Bone marrow (tissue), 2 donors: ENCODE data around the gene PGM3.

Source experiments
- DNase-seq, 2 donors: peaks; one replicate each; lab custom pipeline; 2025; lab: John Stamatoyannopoulos, UW

Gene PGM3

GRCh38 chr6:83117802-83118201 lies 75.3 kb downstream of the PGM3 start:
- no peak for DNase-seq
